Neural cell (in vitro differentiated cells): ENCODE data around the gene RNF19B.

Experiments
- CTCF ChIP-seq: fragments of 450-650 bp; IDR thresholded peaks from 2 replicates; pipeline ENCODE4 v1.5.1; 2014; ENCODE audit warnings: antibody characterized with exemption, mild to moderate bottlenecking, moderate library complexity; ENCODE audit not compliant: poor library complexity, severe bottlenecking
- EZH2 ChIP-seq: fragments of 200-600, 300-800 bp; shearing (Covaris generic), sonication (generic); IDR thresholded peaks from 2 replicates; pipeline ENCODE4 v1.6.1; 2014; ENCODE audit warnings: antibody characterized with exemption, low read length, borderline replicate concordance, mild to moderate bottlenecking; ENCODE audit not compliant: insufficient read depth, poor library complexity, severe bottlenecking
- POLR2AphosphoS5 ChIP-seq: IDR thresholded peaks from 2 replicates; pipeline ENCODE4 v1.6.1; 2012
- REST ChIP-seq: IDR thresholded peaks from 2 replicates; pipeline ENCODE4 v1.6.1; 2012; ENCODE audit warnings: borderline replicate concordance
- SMC3 ChIP-seq: fragments of 450-650 bp; conservative IDR thresholded peaks from 2 replicates; pipeline ENCODE4 v1.6.1; 2014; ENCODE audit warnings: antibody characterized with exemption, mild to moderate bottlenecking, moderate library complexity; ENCODE audit not compliant: poor library complexity

GRCh38 chr1:33005838-33006421 is 41.3 kb upstream of the RNF19B start:
- TF ChIP-seq CTCF (no peak), SMC3 (no peak), EZH2 (no peak), POLR2AphosphoS5 (no peak), REST (no peak)
